NT2/D1 (cell line): ENCODE results near the gene EPN2.

Experiments
- SUZ12 ChIP-seq: IDR thresholded peaks from 2 replicates; pipeline ENCODE4 v1.6.1; 2011; ENCODE audit not compliant: insufficient read length, insufficient read depth; ENCODE audit errors: extremely low read depth
- YY1 ChIP-seq: IDR thresholded peaks from 2 replicates; pipeline ENCODE4 v1.6.1; 2011; ENCODE audit not compliant: insufficient read length, insufficient read depth
- ZNF274 ChIP-seq: IDR thresholded peaks from 2 replicates; pipeline ENCODE4 v1.6.1; 2011; ENCODE audit warnings: mild to moderate bottlenecking, low read depth, low read length

- no peak for TF ChIP-seq ZNF274
- TF ChIP-seq YY1: no peak
- no peak for TF ChIP-seq SUZ12
Observed at GRCh38 chr17:19331134-19331533, 94.0 kb downstream of the EPN2 start.
